ENCODE measurements around the gene CAMP.
"Not testable (repeated sequence)": the region's sequence is repeated elsewhere in the genome, so short reads cannot be mapped to it uniquely, and the experiment has no call there.

The CAMP gene

DNA sequence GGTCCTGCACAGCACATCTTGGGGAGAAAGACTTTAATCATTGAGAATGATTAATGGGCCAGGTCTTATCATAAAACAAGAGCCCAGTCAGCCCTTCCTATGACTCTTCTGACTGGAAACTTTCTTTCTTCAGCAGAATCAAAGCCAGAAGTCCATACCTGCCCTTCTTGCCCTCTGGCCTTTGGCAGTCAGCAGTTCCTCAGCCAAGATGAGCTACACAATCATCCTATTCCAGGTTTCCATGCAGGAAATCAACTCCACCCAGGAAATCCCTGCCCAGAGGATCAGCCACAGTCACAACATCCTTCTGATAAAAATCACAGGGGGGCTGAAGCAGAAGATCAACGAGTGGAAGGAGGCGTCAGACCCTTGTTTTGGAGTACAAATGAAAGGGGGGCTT lies 44.5 kb downstream of the CAMP start:
- no peak for DNase-seq

DNA sequence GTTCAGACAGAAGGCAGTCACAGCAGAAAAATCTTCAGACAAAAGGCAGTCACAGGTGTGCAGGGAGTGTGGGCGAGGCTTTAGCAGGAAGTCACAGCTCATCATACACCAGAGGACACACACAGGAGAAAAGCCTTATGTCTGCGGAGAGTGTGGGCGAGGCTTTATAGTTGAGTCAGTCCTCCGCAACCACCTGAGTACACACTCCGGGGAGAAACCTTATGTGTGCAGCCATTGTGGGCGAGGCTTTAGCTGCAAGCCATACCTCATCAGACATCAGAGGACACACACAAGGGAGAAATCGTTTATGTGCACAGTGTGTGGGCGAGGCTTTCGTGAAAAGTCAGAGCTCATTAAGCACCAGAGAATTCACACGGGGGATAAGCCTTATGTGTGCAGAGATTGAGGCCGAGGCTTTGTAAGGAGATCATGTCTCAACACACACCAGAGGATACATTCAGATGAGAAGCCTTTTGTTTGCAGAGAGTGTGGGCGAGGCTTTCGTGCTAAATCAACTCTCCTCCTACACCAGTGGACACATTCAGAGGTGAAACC lies 45.2 kb downstream of the CAMP start:
- peak in 1 of 2 donors; percentile 30 for DNase-seq

DNA sequence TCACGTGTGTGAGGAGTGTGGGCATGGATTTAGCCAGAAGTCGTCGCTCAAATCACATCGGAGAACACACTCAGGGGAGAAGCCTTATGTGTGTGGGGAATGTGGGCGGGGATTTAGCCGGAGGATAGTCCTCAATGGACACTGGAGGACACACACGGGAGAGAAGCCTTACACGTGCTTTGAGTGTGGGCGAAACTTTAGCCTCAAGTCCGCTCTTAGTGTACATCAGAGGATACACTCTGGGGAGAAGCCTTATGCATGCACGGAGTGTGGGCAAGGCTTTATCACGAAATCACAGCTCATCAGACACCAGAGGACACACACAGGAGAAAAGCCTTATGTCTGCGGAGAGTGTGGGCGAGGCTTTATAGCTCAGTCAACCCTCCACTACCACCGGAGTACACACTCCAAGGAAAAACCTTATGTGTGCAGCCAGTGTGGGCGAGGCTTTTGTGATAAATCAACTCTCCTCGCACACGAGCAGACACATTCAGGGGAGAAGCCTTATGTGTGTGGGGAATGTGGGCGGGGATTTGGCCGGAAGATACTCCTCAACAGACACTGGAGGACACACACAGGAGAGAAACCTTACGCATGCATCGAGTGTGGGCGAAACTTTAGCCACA lies 45.8 kb downstream of the CAMP start:
- DNase-seq = peak; percentile 14 to 68

DNA sequence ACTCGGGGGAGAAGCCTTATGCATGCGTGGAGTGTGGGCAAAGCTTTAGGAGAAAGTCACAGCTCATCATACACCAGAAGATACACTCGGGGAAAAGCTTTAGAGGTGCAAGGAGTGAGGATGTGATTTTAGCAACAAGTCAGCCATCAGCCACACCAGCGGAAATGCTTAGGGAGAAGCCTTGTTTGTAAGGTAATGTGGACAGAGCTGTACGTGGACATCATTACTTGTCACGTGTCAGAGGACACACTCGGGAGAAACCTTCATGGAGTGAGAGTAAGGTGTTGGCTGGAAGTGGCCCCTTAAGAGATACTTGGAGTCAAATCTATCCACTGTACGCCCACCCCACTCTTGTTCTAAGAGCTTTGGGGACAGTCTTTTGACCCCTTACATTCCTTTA lies 46.3 kb downstream of the CAMP start:
- no peak for DNase-seq

DNA sequence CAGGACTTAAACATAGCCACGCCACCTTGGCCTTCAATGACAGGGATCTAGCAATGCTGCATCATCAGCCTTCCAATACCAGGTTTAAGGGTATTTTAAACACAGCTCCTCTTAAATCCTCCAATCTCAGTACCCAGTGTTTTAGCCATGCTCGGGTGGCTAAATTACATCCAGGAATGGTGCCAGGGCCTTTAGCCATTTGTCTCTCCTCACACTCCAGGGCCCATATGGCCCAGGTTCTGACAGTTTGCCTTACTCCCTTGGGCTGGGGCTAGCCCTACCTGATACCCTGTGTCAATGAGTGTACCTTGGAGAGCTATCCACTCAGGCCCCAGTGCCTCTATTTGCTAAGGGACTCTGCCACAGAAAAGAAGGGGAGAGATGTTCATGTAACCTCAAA lies 47.0 kb downstream of the CAMP start:
- DNase-seq = no peak

DNA sequence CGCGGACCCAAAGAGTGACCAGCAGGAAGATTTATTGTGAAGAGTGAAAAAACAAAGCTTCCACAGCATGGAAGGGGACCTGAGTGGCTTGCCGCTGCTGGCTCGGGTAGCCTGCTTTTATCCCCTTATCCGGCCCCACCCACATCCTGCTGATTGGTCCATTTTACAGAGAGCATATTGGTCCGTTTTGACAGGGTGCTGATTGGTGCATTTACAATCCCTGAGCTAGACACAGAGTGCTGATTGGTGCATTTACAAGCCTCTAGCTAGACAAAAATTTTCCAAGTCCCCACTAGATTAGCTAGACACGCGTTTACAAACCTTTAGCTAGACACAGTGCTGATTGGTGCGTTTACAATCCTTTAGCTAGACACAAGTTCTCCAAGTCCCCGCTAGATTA lies 47.9 kb downstream of the CAMP start:
- not testable (repeated sequence) for DNase-seq

DNA sequence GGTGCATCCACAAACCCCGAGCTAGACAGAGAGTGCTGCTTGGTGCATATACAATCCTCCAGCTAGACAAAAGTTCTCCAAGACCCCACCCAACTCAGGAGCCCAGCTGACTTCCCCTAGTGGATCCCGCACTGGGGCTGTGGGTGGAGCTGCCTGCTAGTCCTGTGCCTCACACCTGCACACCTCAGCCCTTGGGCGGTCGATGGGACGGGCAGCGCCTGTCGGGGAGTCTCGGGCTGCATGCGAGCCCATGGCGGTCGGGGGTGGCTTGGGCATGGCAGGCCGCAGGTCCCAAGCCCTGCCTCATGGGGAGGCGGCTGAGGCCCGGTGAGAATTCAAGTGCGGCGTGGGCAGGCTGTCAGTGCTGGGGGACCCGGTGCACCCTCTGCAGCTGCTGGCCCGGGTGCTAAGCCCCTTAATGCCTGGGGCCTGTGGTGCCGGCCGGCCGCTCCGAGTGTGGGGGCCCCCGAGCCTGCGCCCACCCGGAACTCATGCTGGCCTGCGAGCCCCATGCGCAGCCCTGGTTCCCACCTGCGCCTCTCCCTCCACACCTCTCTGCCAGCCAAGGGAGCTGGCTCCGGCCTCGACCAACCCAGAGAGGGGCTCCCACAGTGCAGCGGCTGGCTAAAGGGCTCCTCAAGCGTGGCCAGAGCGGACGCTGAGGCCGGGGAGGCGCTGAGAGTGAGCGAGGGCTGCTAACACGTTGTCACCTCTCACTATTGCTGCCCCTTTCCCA lies 48.6 kb downstream of the CAMP start:
- no peak for DNase-seq

DNA sequence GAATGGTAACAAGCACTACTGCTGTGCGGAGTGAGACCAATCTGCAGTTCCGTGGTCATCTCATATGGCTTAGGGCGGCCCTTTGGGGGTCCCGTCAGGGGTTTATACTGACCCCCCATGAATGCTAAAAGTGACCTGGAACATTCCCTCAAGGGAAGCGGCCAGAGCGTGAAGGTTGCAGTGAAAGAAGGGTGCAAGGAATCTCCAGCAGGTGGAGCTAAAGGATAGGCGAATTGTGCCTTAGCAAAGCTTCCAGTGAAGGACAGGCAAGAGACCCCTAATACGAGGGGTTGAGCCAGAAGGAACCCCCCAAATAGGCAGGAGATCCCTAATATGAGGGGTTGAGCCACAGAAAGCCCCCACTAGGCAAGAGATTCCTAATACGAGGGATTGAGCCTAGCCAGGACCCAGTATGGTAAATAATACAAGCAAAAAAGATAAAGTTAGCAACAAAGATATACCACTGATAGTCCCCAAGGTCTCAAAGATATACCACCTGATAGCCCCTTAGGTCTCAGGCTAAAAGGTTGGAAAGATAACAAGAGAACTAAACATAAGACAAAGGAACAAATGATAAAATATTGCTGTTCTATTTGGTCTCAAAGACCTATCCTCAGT lies 50.4 kb downstream of the CAMP start:
- DNase-seq = peak; percentile 73 to 75

DNA sequence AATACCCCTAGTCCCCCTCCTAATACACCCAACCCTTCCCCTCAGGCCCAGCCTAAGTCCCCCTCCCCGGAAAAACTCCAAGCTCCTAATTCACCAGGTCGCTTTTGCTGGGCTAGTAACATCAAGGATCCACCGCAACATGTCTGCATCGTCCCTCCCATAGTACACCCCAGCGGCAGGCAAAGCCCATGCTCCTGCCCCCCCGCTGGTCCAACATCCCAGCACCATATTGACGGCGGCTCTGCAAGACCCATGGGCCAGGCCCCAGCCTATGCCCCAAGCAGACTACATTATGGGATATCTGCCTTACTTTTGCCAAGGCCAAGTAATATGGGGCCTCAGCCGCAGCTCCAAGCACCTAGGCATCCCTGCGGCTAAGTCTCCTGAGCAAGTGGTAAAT lies 51.2 kb downstream of the CAMP start:
- no peak for DNase-seq
